Nephron progenitor cell (in vitro differentiated cells): ENCODE measurements around the gene HAGHL.

ENCODE experiments used
- DNase-seq: peaks from one replicate; pipeline ENCODE4 v3.0.0; 2021
- H3K27ac Mint-ChIP-seq: 2 replicates; pipeline ENCODE4 v1.8.0; 2021; ENCODE audit warnings: mild to moderate bottlenecking, moderate library complexity, mixed read lengths
- H3K27me3 Mint-ChIP-seq: 2 replicates; pipeline ENCODE4 v1.8.0; 2021; ENCODE audit warnings: mild to moderate bottlenecking, low read depth, mixed read lengths; ENCODE audit not compliant: poor library complexity
- H3K36me3 Mint-ChIP-seq: 2 replicates; pipeline ENCODE4 v1.8.0; 2021; ENCODE audit warnings: low read depth, mixed read lengths
- H3K4me1 Mint-ChIP-seq: 2 replicates; pipeline ENCODE4 v1.8.0; 2021; ENCODE audit warnings: mixed read lengths
- H3K4me3 Mint-ChIP-seq: 2 replicates; pipeline ENCODE4 v1.8.0; 2021; ENCODE audit warnings: mild to moderate bottlenecking, moderate library complexity, mixed read lengths
- H3K9me3 Mint-ChIP-seq: 2 replicates; pipeline ENCODE4 v1.8.0; 2021; ENCODE audit warnings: mild to moderate bottlenecking, moderate library complexity, mixed read lengths
- CTCF ChIP-seq: fragments of 200-600 bp; sonication (generic); IDR thresholded peaks from 2 replicates; pipeline ENCODE4 v1.5.0; 2021; ENCODE audit warnings: antibody characterized with exemption

The HAGHL gene

GRCh38 chr16:729768-730665 is 3.1 kb downstream of the HAGHL start:
- Mint-ChIP-seq H3K36me3 (no peaks in the 10 kb centered on the region), H3K27ac (no peak overlapping the region), H3K4me1 (no peaks in the 10 kb centered on the region)

GRCh38 chr16:730666-731509 is 4.0 kb downstream of the HAGHL start:
- H3K4me1 Mint-ChIP-seq, result no peaks in the 10 kb centered on the region
- H3K27ac Mint-ChIP-seq, result peak overlapping the region; percentile 68
- H3K4me3 Mint-ChIP-seq, result no peak overlapping the region
- no peaks in the 10 kb centered on the region for H3K9me3 Mint-ChIP-seq
- peaks cover 5% of the 10 kb centered on the region for H3K36me3 Mint-ChIP-seq
- TF ChIP-seq CTCF, result no peak
- H3K27me3 Mint-ChIP-seq, result peaks cover 14% of the 10 kb centered on the region
- no peak for DNase-seq

More at GRCh38 chr16:729768-730665, 3.1 kb downstream of the HAGHL start:
- Mint-ChIP-seq H3K27me3 (peaks cover 12% of the 10 kb centered on the region), H3K9me3 (no peaks in the 10 kb centered on the region), H3K4me3 (no peak overlapping the region)
- no peak for DNase-seq
- no peak for TF ChIP-seq CTCF

GRCh38 chr16:732332-732731 is 5.4 kb downstream of the HAGHL start:
- H3K27me3 Mint-ChIP-seq, result peaks cover 7% of the 10 kb centered on the region
- no peak for DNase-seq
- TF ChIP-seq CTCF, result no peak
- no peak overlapping the region for H3K27ac Mint-ChIP-seq
- no peaks in the 10 kb centered on the region for H3K9me3 Mint-ChIP-seq
- H3K4me1 Mint-ChIP-seq, result peaks cover under 1% of the 10 kb centered on the region
- no peak overlapping the region for H3K4me3 Mint-ChIP-seq
- H3K36me3 Mint-ChIP-seq, result peaks cover 5% of the 10 kb centered on the region

- Mint-ChIP-seq H3K4me3 (no peak overlapping the region), H3K27me3 (peaks cover 7% of the 10 kb centered on the region), H3K9me3 (no peaks in the 10 kb centered on the region), H3K36me3 (peaks cover 9% of the 10 kb centered on the region), H3K4me1 (peaks cover 7% of the 10 kb centered on the region), H3K27ac (no peak overlapping the region)
- DNase-seq, result no peak
- no peak for TF ChIP-seq CTCF
These were observed 6.0 kb downstream of the HAGHL start for GRCh38 chr16:732936-733335.

- DNase-seq, result peak; percentile 53
- TF ChIP-seq CTCF, result no peak
- peaks cover 9% of the 10 kb centered on the region for H3K4me1 Mint-ChIP-seq
- H3K9me3 Mint-ChIP-seq, result no peaks in the 10 kb centered on the region
- H3K36me3 Mint-ChIP-seq, result peaks cover 9% of the 10 kb centered on the region
- H3K4me3 Mint-ChIP-seq, result no peak overlapping the region
- peaks cover 7% of the 10 kb centered on the region for H3K27me3 Mint-ChIP-seq
- no peak overlapping the region for H3K27ac Mint-ChIP-seq
These were observed 6.7 kb downstream of the HAGHL start for GRCh38 chr16:733382-734207.
